HEK293 (cell line): ENCODE results near the gene DPP6.

Experiments used
- CTCF ChIA-PET: fragments of 350-600 bp; formaldehyde crosslinking; extraction: SDS; loops from one replicate; lab custom pipeline; 2021; ENCODE audit warnings: antibody characterized with exemption; lab: Yijun Ruan, JAX
- POLR2A ChIA-PET: fragments of 300-600 bp; formaldehyde crosslinking; extraction: SDS; loops from one replicate; lab custom pipeline; 2020; ENCODE audit warnings: antibody characterized with exemption, inconsistent platforms; lab: Yijun Ruan, JAX
- H3K27ac ChIP-seq: fragments of 200-500 bp; sonication (Bioruptor generic); 2 replicates; pipeline ENCODE4 v1.5.1; 2014; ENCODE audit warnings: low read depth, low read length, control low read depth, inconsistent platforms; ENCODE audit errors: extremely low read depth
- H3K36me3 ChIP-seq, 2 experiments: fragments of 200-500 bp in 1 of 2; sonication (Bioruptor generic) in 1 of 2; 1 replicate in 1 of 2; 2 replicates in 1 of 2; pipeline ENCODE4 v1.5.1; 2014 to 2017; ENCODE audit warnings: inconsistent platforms in 2 of 2, low read length in 2 of 2; ENCODE audit not compliant: control insufficient read depth in 2 of 2, insufficient read depth in 1 of 2
- H3K4me1 ChIP-seq: fragments of 200-500 bp; sonication (Bioruptor generic); 2 replicates; pipeline ENCODE4 v1.5.1; 2014; ENCODE audit warnings: mild to moderate bottlenecking, low read length, inconsistent platforms; ENCODE audit not compliant: control insufficient read depth, insufficient read depth
- H3K4me3 ChIP-seq: 2 replicates; pipeline ENCODE4 v1.5.1; 2011; ENCODE audit warnings: low read depth, mild to moderate bottlenecking, control low read depth, low read length, moderate library complexity
- H3K9me3 ChIP-seq: fragments of 200-500 bp; sonication (Bioruptor generic); 2 replicates; pipeline ENCODE4 v1.5.1; 2014; ENCODE audit warnings: low read depth, low read length, inconsistent platforms; ENCODE audit not compliant: control insufficient read depth, insufficient read depth
- ELK4 ChIP-seq: IDR thresholded peaks from 2 replicates; pipeline ENCODE4 v1.6.1; 2011; ENCODE audit warnings: mild to moderate bottlenecking, low read depth, low read length, borderline replicate concordance
- IKZF3 ChIP-seq: fragments of 450-650 bp; IDR thresholded peaks from 2 replicates; pipeline ENCODE4 v1.5.0; 2018; ENCODE audit warnings: missing biosample characterization, mild to moderate bottlenecking, missing genetic modification characterization, moderate library complexity
- OSR2 ChIP-seq: fragments of 450-650 bp; formaldehyde crosslinking; IDR thresholded peaks from 2 replicates; pipeline ENCODE4 v1.5.1; 2016; ENCODE audit warnings: missing biosample characterization, missing genetic modification characterization
- PBX3 ChIP-seq: sonication (generic); formaldehyde crosslinking; IDR thresholded peaks from 2 replicates; pipeline ENCODE4 v1.8.1; 2022; ENCODE audit warnings: mild to moderate bottlenecking, moderate library complexity, missing genetic modification reagents
- ZBTB17 ChIP-seq: fragments of 450-650 bp; formaldehyde crosslinking; IDR thresholded peaks from 2 replicates; pipeline ENCODE4 v1.5.1; 2016; ENCODE audit warnings: missing biosample characterization, missing genetic modification characterization
- ZNF157 ChIP-seq: fragments of 450-650 bp; formaldehyde crosslinking; IDR thresholded peaks from 2 replicates; pipeline ENCODE4 v1.5.1; 2016; ENCODE audit warnings: missing biosample characterization, missing genetic modification characterization
- ZNF16 ChIP-seq: fragments of 450-650 bp; formaldehyde crosslinking; IDR thresholded peaks from 2 replicates; pipeline ENCODE4 v1.5.1; 2016; ENCODE audit warnings: low read depth, missing biosample characterization, missing genetic modification characterization
- ZNF169 ChIP-seq: fragments of 450-650 bp; formaldehyde crosslinking; IDR thresholded peaks from 2 replicates; pipeline ENCODE4 v1.5.1; 2016; ENCODE audit warnings: missing biosample characterization, missing genetic modification characterization
- ZNF202 ChIP-seq: fragments of 450-650 bp; formaldehyde crosslinking; IDR thresholded peaks from 2 replicates; pipeline ENCODE4 v1.5.1; 2016; ENCODE audit warnings: missing biosample characterization, missing genetic modification characterization, borderline replicate concordance
- ZNF23 ChIP-seq: fragments of 450-650 bp; formaldehyde crosslinking; IDR thresholded peaks from 2 replicates; pipeline ENCODE4 v1.5.1; 2016; ENCODE audit warnings: missing biosample characterization, missing genetic modification characterization, borderline replicate concordance
- ZNF24 ChIP-seq: fragments of 450-650 bp; formaldehyde crosslinking; IDR thresholded peaks from 2 replicates; pipeline ENCODE4 v1.5.1; 2016; ENCODE audit warnings: missing biosample characterization, missing genetic modification characterization
- ZNF394 ChIP-seq: fragments of 450-650 bp; formaldehyde crosslinking; IDR thresholded peaks from 2 replicates; pipeline ENCODE4 v1.5.1; 2016; ENCODE audit warnings: missing biosample characterization, missing genetic modification characterization, mild to moderate bottlenecking, moderate library complexity, borderline replicate concordance
- ZNF398 ChIP-seq: fragments of 450-650 bp; formaldehyde crosslinking; IDR thresholded peaks from 2 replicates; pipeline ENCODE4 v1.5.1; 2017; ENCODE audit warnings: missing biosample characterization, missing genetic modification characterization
- ZNF423 ChIP-seq: fragments of 450-650 bp; formaldehyde crosslinking; IDR thresholded peaks from 2 replicates; pipeline ENCODE4 v1.5.1; 2016; ENCODE audit warnings: missing biosample characterization, missing genetic modification characterization
- ZNF426 ChIP-seq: fragments of 450-650 bp; formaldehyde crosslinking; IDR thresholded peaks from 2 replicates; pipeline ENCODE4 v1.5.1; 2017; ENCODE audit warnings: missing biosample characterization, missing genetic modification characterization, mild to moderate bottlenecking, inconsistent platforms, moderate library complexity
- ZNF433 ChIP-seq: fragments of 450-650 bp; formaldehyde crosslinking; IDR thresholded peaks from 2 replicates; pipeline ENCODE4 v1.5.1; 2016; ENCODE audit warnings: missing biosample characterization, missing genetic modification characterization, low read depth
- ZNF561 ChIP-seq: fragments of 450-650 bp; IDR thresholded peaks from 2 replicates; pipeline ENCODE4 v1.5.1; 2018; ENCODE audit warnings: missing biosample characterization, missing genetic modification characterization, borderline replicate concordance
- ZNF571 ChIP-seq: fragments of 450-650 bp; formaldehyde crosslinking; IDR thresholded peaks from 2 replicates; pipeline ENCODE4 v1.5.0; 2017; ENCODE audit warnings: missing biosample characterization, missing genetic modification characterization
- ZNF580 ChIP-seq: fragments of 450-650 bp; formaldehyde crosslinking; IDR thresholded peaks from 2 replicates; pipeline ENCODE4 v1.5.1; 2016; ENCODE audit warnings: missing biosample characterization, missing genetic modification characterization
- ZNF585B ChIP-seq: fragments of 450-650 bp; formaldehyde crosslinking; IDR thresholded peaks from 2 replicates; pipeline ENCODE4 v1.5.1; 2016; ENCODE audit warnings: missing biosample characterization, missing genetic modification characterization
- ZNF654 ChIP-seq: fragments of 450-650 bp; formaldehyde crosslinking; IDR thresholded peaks from 2 replicates; pipeline ENCODE4 v1.5.1; 2016; ENCODE audit warnings: low read depth, missing biosample characterization, missing genetic modification characterization
- ZNF76 ChIP-seq: fragments of 450-650 bp; formaldehyde crosslinking; IDR thresholded peaks from 2 replicates; pipeline ENCODE4; 2016; ENCODE audit warnings: low read depth, missing biosample characterization, missing genetic modification characterization, borderline replicate concordance
- ZNF776 ChIP-seq: fragments of 450-650 bp; formaldehyde crosslinking; IDR thresholded peaks from 2 replicates; pipeline ENCODE4 v1.5.0; 2017; ENCODE audit warnings: missing biosample characterization, missing genetic modification characterization, borderline replicate concordance
- ZNF843 ChIP-seq: fragments of 450-650 bp; formaldehyde crosslinking; IDR thresholded peaks from 2 replicates; pipeline ENCODE4 v1.5.1; 2016; ENCODE audit warnings: missing biosample characterization, missing genetic modification characterization

The DPP6 gene

GRCh38 chr7:154738216-154738615 is 686.0 kb downstream of the DPP6 start:
- no peak for TF ChIP-seq ZNF776 (tag by site-specific recombination)
- Histone ChIP-seq H3K9me3 (no peaks in the 10 kb centered on the region), H3K4me1 (no peaks in the 10 kb centered on the region), H3K4me3 (no peak overlapping the region), H3K27ac (no peak overlapping the region), H3K36me3 (no peaks in the 10 kb centered on the region)
- CTCF ChIA-PET = no interaction called here
- POLR2A ChIA-PET = no interaction called here

- TF ChIP-seq ZNF654 = no peak
- TF ChIP-seq ZNF157 (tag by site-specific recombination) = no peak
- TF ChIP-seq IKZF3 (tag by site-specific recombination) = no peak
- no peak for TF ChIP-seq ZNF843 (tag by site-specific recombination)
- TF ChIP-seq PBX3 = no peak
- CTCF ChIA-PET = no interaction called here
- H3K4me1 ChIP-seq = no peaks in the 10 kb centered on the region
- no peak overlapping the region for H3K4me3 ChIP-seq
- H3K27ac ChIP-seq = no peak overlapping the region
- POLR2A ChIA-PET = no interaction called here
- no peaks in the 10 kb centered on the region for H3K9me3 ChIP-seq
- no peaks in the 10 kb centered on the region for H3K36me3 ChIP-seq
These were observed 688.9 kb downstream of the DPP6 start for GRCh38 chr7:154741131-154741530.

- H3K9me3 ChIP-seq = no peaks in the 10 kb centered on the region
- ChIA-PET POLR2A (no interaction called here), CTCF (interaction anchor here (0.7 to 1.4 kb wide), 6 partner anchors 7 to 280 kb away, joined by 3 to 6 read pairs (median 4); no protein-coding TSS in a partner anchor)
These were observed 691.0 kb downstream of the DPP6 start for GRCh38 chr7:154743206-154743605.

More at GRCh38 chr7:154743206-154743605, 691.0 kb downstream of the DPP6 start:
- TF ChIP-seq OSR2 (tag by site-specific recombination) (no peak), ZNF398 (tag by site-specific recombination) (no peak), ZNF76 (tag by site-specific recombination) (no peak), ELK4 (no peak), ZNF423 (tag by site-specific recombination) (no peak), ZNF16 (no peak), ZNF24 (no peak), ZNF426 (tag by site-specific recombination) (no peak), ZNF580 (no peak), ZNF561 (tag by site-specific recombination) (no peak), ZNF394 (no peak), ZNF202 (no peak), ZBTB17 (tag by site-specific recombination) (no peak), ZNF433 (tag by site-specific recombination) (no peak), ZNF23 (tag by site-specific recombination) (no peak), ZNF585B (tag by site-specific recombination) (no peak), ZNF571 (tag by site-specific recombination) (no peak), ZNF169 (tag by site-specific recombination) (no peak)
- H3K27ac ChIP-seq = no peak overlapping the region
- no peaks in the 10 kb centered on the region for H3K36me3 ChIP-seq
- no peak overlapping the region for H3K4me3 ChIP-seq
- no peaks in the 10 kb centered on the region for H3K4me1 ChIP-seq
